ENCODE measurements around the gene VPS13C.
"Not testable (repeated sequence)": the region's sequence is repeated elsewhere in the genome, so short reads cannot be mapped to it uniquely, and the experiment has no call there.

Gene VPS13C

GRCh38 chr15:62054979-62055378, 5.3 kb downstream of the VPS13C start:
- FAIRE-seq, result no peak
- TF ChIP-seq, protein P1, sequence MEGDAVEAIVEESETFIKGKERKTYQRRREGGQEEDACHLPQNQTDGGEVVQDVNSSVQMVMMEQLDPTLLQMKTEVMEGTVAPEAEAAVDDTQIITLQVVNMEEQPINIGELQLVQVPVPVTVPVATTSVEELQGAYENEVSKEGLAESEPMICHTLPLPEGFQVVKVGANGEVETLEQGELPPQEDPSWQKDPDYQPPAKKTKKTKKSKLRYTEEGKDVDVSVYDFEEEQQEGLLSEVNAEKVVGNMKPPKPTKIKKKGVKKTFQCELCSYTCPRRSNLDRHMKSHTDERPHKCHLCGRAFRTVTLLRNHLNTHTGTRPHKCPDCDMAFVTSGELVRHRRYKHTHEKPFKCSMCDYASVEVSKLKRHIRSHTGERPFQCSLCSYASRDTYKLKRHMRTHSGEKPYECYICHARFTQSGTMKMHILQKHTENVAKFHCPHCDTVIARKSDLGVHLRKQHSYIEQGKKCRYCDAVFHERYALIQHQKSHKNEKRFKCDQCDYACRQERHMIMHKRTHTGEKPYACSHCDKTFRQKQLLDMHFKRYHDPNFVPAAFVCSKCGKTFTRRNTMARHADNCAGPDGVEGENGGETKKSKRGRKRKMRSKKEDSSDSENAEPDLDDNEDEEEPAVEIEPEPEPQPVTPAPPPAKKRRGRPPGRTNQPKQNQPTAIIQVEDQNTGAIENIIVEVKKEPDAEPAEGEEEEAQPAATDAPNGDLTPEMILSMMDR (IDR thresholded peaks at IDR 0.05; ENCODE audit: insufficient read depth, missing control alignments), result no peak
- no peak for DNase-seq (ENCODE audit: insufficient read length, low spot score)

DNA sequence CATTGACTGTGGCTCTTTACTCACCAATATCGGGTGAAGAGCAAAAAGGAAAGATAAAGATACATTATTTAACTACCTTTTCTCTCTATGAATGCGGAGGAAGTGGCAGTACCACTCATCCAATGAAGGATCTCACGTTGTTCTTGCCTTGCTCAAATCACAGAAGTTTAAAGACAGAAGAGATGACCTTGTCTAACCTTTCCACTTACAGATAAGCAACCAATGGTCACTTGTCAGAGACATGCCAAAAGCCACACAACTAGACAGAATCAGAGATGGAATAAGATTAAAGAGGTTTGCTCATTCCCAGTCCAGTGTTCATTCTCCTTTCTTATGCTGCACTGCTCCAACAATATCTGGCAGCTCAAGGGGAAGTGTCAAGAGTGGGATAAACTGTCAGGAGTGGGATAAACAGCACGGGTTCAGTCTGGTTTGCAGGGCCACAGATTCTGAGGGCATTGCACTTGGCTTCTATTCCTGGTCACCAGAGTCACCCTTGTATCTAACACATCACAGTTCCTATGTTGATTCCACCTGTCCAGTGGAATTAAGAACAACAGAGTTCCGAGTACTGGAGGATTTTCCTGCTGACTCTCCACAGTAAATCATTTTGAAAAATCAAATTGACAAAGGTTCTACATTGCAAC, 6.7 kb downstream of the VPS13C start:
- TF ChIP-seq, protein P1 (IDR thresholded peaks at IDR 0.05; ENCODE audit: insufficient read depth, missing control alignments), result no peak
- DNase-seq (ENCODE audit: insufficient read length, low spot score) (no peak), FAIRE-seq (no peak)

DNA sequence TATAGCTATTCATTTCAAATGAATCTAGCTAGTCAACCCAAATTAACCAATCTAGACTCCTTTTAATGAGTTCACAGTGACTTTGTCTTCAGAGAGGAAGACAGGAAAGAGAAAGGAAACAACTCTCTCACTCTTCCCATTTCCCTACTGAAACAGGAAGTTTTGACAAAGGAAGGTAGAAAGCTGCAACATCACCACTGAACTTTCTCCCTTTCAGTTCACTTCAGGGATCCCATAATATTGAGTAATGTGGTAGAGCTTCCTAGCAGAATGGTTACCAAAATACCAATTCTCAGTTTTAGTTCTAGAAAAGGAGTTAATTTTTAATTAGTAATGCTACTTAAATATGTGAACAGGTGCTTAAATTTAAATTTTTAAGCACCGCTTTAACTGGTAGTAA, 7.5 kb downstream of the VPS13C start:
- DNase-seq (ENCODE audit: insufficient read length, low spot score) (no peak), FAIRE-seq (no peak)
- TF ChIP-seq, protein P1 (IDR thresholded peaks at IDR 0.05; ENCODE audit: insufficient read depth, missing control alignments), result no peak

GRCh38 chr15:62051166-62051565, 9.1 kb downstream of the VPS13C start:
- TF ChIP-seq, protein P1 (IDR thresholded peaks at IDR 0.05; ENCODE audit: insufficient read depth, missing control alignments), result no peak
- no peak for DNase-seq (ENCODE audit: insufficient read length, low spot score)
- no peak for FAIRE-seq

- TF ChIP-seq, protein P1 (IDR thresholded peaks at IDR 0.05; ENCODE audit: insufficient read depth, missing control alignments), result no peak
- FAIRE-seq, result no peak
- DNase-seq (ENCODE audit: insufficient read length, low spot score), result no peak
Observed at GRCh38 chr15:62050115-62050514, 10.1 kb downstream of the VPS13C start.

- not testable (repeated sequence) for DNase-seq (ENCODE audit: insufficient read length, low spot score); FAIRE-seq
Observed at GRCh38 chr15:62048254-62048653, 12.0 kb downstream of the VPS13C start.

- no peak for FAIRE-seq
- TF ChIP-seq, protein P1 (IDR thresholded peaks at IDR 0.05; ENCODE audit: insufficient read depth, missing control alignments), result no peak
- no peak for DNase-seq (ENCODE audit: insufficient read length, low spot score)
Observed at GRCh38 chr15:62047282-62047827, 12.9 kb downstream of the VPS13C start.
